Mucosa of rectum (tissue), 2 donors: Measurements from ENCODE around the gene C14orf119.

Experiments used
- H3K27ac ChIP-seq, 2 donors: one replicate each; pipeline ENCODE4 v1.7.0; 2013; ENCODE audit warnings: inconsistent platforms in 2 of 2, low read depth in 2 of 2, low read length in 2 of 2
- H3K27me3 ChIP-seq, 2 donors: one replicate each; pipeline ENCODE4 v1.7.0; 2013; ENCODE audit warnings: low read length in 2 of 2; ENCODE audit not compliant: control insufficient read depth in 2 of 2, insufficient read depth in 2 of 2
- H3K36me3 ChIP-seq, 2 donors: one replicate each; pipeline ENCODE4 v1.7.0; 2013; ENCODE audit warnings: low read length in 2 of 2; ENCODE audit not compliant: control insufficient read depth in 2 of 2, insufficient read depth in 2 of 2
- H3K4me1 ChIP-seq, 2 donors: one replicate each; pipeline ENCODE4 v1.7.0; 2013; ENCODE audit warnings: low read length in 2 of 2, mild to moderate bottlenecking in 1 of 2; ENCODE audit not compliant: control insufficient read depth in 2 of 2, insufficient read depth in 2 of 2
- H3K4me3 ChIP-seq, 2 donors: one replicate each; pipeline ENCODE4 v1.7.0; 2013; ENCODE audit warnings: low read length in 2 of 2
- H3K9ac ChIP-seq, 2 donors: one replicate each; pipeline ENCODE4 v1.7.0; 2013; ENCODE audit warnings: low read length in 2 of 2, low read depth in 1 of 2, mild to moderate bottlenecking in 1 of 2
- H3K9me3 ChIP-seq, 2 donors: one replicate each; pipeline ENCODE4 v1.7.0; 2013; ENCODE audit warnings: low read length in 2 of 2; ENCODE audit not compliant: control insufficient read depth in 2 of 2
- donor health status: healthy.
- donor health status: Normal muscosa, but diverticular disease.

C14orf119 gene

GRCh38 chr14:23095196-23096108 lies at the start of gene C14orf119:
Gene C14orf119 (plus strand): TSS chr14:23095505. CDS start chr14:23097659, 2,154 bp downstream.
- no peaks in the 10 kb centered on the region for H3K9me3 ChIP-seq
- H3K27me3 ChIP-seq, result no peaks in the 10 kb centered on the region
- H3K4me1 ChIP-seq, result peaks cover 19 to 20% of the 10 kb centered on the region in 2 donors
- peak within 1 kb of the TSS; percentile 99 for H3K9ac ChIP-seq
- peak within 1 kb of the TSS; percentile 99 for H3K27ac ChIP-seq
- peaks cover 28 to 40% of the 10 kb centered on the region in 2 donors for H3K36me3 ChIP-seq
- peak within 1 kb of the TSS; percentile 97 to 99 for H3K4me3 ChIP-seq

GRCh38 chr14:23047034-23047634 lies 48.2 kb upstream of the C14orf119 start:
- Histone ChIP-seq H3K9ac (no peak overlapping the region), H3K27me3 (no peaks in the 10 kb centered on the region), H3K4me3 (no peak overlapping the region), H3K4me1 (no peaks in the 10 kb centered on the region), H3K9me3 (no peaks in the 10 kb centered on the region), H3K27ac (no peak overlapping the region), H3K36me3 (no peaks in the 10 kb centered on the region)

GRCh38 chr14:23047751-23048693 lies 47.3 kb upstream of the C14orf119 start:
- no peaks in the 10 kb centered on the region for H3K36me3 ChIP-seq
- H3K9ac ChIP-seq, result no peak overlapping the region
- no peaks in the 10 kb centered on the region for H3K4me1 ChIP-seq
- H3K9me3 ChIP-seq, result no peaks in the 10 kb centered on the region
- no peak overlapping the region for H3K27ac ChIP-seq
- H3K27me3 ChIP-seq, result no peaks in the 10 kb centered on the region
- no peak overlapping the region for H3K4me3 ChIP-seq

GRCh38 chr14:23049011-23049410 lies 46.3 kb upstream of the C14orf119 start:
- Histone ChIP-seq H3K27me3 (no peaks in the 10 kb centered on the region), H3K4me3 (no peak overlapping the region), H3K36me3 (no peaks in the 10 kb centered on the region), H3K27ac (no peak overlapping the region), H3K4me1 (no peaks in the 10 kb centered on the region), H3K9ac (no peak overlapping the region), H3K9me3 (no peaks in the 10 kb centered on the region)

GRCh38 chr14:23051141-23052057 lies 43.9 kb upstream of the C14orf119 start:
- no peak overlapping the region for H3K9ac ChIP-seq
- no peaks in the 10 kb centered on the region for H3K27me3 ChIP-seq
- H3K27ac ChIP-seq, result no peak overlapping the region
- no peaks in the 10 kb centered on the region for H3K9me3 ChIP-seq
- H3K4me3 ChIP-seq, result no peak overlapping the region
- H3K36me3 ChIP-seq, result no peaks in the 10 kb centered on the region
- H3K4me1 ChIP-seq, result peaks cover 3 to 5% of the 10 kb centered on the region in 2 donors

- Histone ChIP-seq H3K27ac (no peak overlapping the region), H3K27me3 (no peaks in the 10 kb centered on the region), H3K4me1 (peaks cover 11 to 13% of the 10 kb centered on the region in 2 donors), H3K9ac (no peak overlapping the region), H3K9me3 (no peaks in the 10 kb centered on the region), H3K36me3 (no peaks in the 10 kb centered on the region), H3K4me3 (no peak overlapping the region)
Observed at GRCh38 chr14:23052182-23052623, 43.1 kb upstream of the C14orf119 start.

- no peak overlapping the region for H3K9ac ChIP-seq
- H3K27me3 ChIP-seq, result no peaks in the 10 kb centered on the region
Observed at GRCh38 chr14:23052671-23053070, 42.6 kb upstream of the C14orf119 start.

GRCh38 chr14:23053426-23053825 lies 41.9 kb upstream of the C14orf119 start:
- no peaks in the 10 kb centered on the region for H3K9me3 ChIP-seq

More at GRCh38 chr14:23052671-23053070, 42.6 kb upstream of the C14orf119 start:
- no peaks in the 10 kb centered on the region for H3K9me3 ChIP-seq
- H3K27ac ChIP-seq, result no peak overlapping the region
- no peaks in the 10 kb centered on the region for H3K36me3 ChIP-seq
- peaks cover 11 to 13% of the 10 kb centered on the region in 2 donors for H3K4me1 ChIP-seq
- H3K4me3 ChIP-seq, result no peak overlapping the region

More at GRCh38 chr14:23053426-23053825, 41.9 kb upstream of the C14orf119 start:
- Histone ChIP-seq H3K4me1 (peaks cover 14 to 17% of the 10 kb centered on the region in 2 donors), H3K9ac (no peak overlapping the region), H3K27me3 (no peaks in the 10 kb centered on the region), H3K27ac (no peak overlapping the region), H3K36me3 (no peaks in the 10 kb centered on the region), H3K4me3 (no peak overlapping the region)
